Duodenal mucosa (tissue), 2 donors: ENCODE data around the gene EBF3.

Source experiments
- H3K27ac ChIP-seq: one replicate; pipeline ENCODE4 v1.7.0; 2013; ENCODE audit warnings: low read depth, low read length
- H3K27me3 ChIP-seq, 2 donors: one replicate each; pipeline ENCODE4 v1.7.0; 2013; ENCODE audit warnings: low read length in 2 of 2, control low read depth in 1 of 2; ENCODE audit not compliant: insufficient read depth in 2 of 2, control insufficient read depth in 1 of 2
- H3K36me3 ChIP-seq, 2 donors: one replicate each; pipeline ENCODE4 v1.7.0; 2013; ENCODE audit warnings: low read length in 2 of 2, control low read depth in 1 of 2; ENCODE audit not compliant: insufficient read depth in 2 of 2, control insufficient read depth in 1 of 2
- H3K4me1 ChIP-seq, 2 donors: one replicate each; pipeline ENCODE4 v1.7.0; 2013; ENCODE audit warnings: low read length in 2 of 2, control low read depth in 1 of 2; ENCODE audit not compliant: insufficient read depth in 2 of 2, control insufficient read depth in 1 of 2
- H3K4me3 ChIP-seq, 2 donors: one replicate each; pipeline ENCODE4 v1.7.0; 2013; ENCODE audit warnings: low read length in 2 of 2, low read depth in 1 of 2
- H3K9ac ChIP-seq, 2 donors: one replicate each; pipeline ENCODE4 v1.7.0; 2013; ENCODE audit warnings: low read length in 2 of 2, low read depth in 1 of 2
- H3K9me3 ChIP-seq, 2 donors: one replicate each; pipeline ENCODE4 v1.7.0; 2013; ENCODE audit warnings: low read length in 2 of 2, control low read depth in 1 of 2; ENCODE audit not compliant: control insufficient read depth in 1 of 2

Gene EBF3

DNA sequence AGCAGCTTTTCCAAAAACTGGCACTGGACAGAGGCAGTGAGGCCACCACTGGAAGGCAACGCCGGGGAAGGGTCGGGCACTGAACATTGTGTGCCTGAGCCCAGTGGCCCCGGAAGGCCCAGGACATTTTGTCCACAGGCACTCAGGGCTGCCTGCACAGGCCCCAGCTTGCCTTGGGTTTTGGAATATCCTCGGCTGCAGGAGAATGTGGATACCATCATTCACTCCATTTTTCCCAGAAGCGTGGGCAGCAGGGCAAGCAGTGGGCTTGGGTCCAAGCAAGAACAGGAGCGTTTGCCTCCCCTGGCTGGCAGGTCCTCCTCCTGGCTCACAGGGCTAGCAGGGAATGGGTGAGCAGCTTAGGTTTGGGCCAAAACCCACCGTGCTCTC lies 147.4 kb downstream of the EBF3 start:
- H3K27me3 ChIP-seq, result no peaks in the 10 kb centered on the region
- no peak overlapping the region for H3K4me3 ChIP-seq
- no peaks in the 10 kb centered on the region for H3K36me3 ChIP-seq
- no peaks in the 10 kb centered on the region for H3K9me3 ChIP-seq
- H3K9ac ChIP-seq, result no peak overlapping the region
- H3K4me1 ChIP-seq, result no peaks in the 10 kb centered on the region
- H3K27ac ChIP-seq, result no peak overlapping the region

DNA sequence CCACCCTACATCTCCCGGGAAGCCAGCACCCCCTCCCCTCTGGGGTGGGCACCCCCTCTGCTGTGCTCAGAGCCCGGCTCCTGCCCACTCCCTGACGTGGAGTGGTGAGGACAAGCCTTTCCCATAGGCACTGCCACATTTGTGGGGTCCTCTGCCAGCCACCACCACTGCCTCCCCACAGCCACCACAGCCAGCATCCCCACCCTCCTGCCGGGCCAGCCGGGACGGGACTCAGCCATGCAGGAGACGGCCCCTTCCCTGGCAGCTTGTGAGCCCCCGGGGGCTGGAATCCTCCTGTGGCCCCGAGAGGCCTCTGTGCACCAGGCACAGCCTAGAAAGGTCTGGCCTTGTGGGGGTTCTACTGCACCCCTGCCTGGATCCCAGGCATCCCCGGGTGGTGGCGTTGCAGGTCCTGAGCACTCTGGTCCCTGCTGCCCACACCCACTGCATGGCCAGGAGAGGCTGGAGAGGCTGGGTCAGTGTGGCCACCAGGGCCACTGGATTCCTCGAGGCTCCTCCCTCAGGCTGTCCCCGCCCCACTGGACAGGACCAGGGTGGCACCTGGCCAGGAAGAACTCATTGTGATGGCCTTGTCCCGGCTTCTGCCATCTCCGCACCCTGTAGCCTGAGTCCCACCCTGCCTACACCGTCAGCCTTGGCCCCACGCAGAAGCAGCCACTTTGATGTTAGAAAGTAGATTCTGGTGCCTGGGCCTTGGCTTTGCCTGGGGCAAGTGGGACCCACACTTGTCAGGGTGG lies 148.0 kb downstream of the EBF3 start:
- Histone ChIP-seq H3K9me3 (no peaks in the 10 kb centered on the region), H3K27ac (no peak overlapping the region), H3K36me3 (no peaks in the 10 kb centered on the region), H3K27me3 (no peaks in the 10 kb centered on the region), H3K4me3 (no peak overlapping the region), H3K9ac (no peak overlapping the region), H3K4me1 (no peaks in the 10 kb centered on the region)

DNA sequence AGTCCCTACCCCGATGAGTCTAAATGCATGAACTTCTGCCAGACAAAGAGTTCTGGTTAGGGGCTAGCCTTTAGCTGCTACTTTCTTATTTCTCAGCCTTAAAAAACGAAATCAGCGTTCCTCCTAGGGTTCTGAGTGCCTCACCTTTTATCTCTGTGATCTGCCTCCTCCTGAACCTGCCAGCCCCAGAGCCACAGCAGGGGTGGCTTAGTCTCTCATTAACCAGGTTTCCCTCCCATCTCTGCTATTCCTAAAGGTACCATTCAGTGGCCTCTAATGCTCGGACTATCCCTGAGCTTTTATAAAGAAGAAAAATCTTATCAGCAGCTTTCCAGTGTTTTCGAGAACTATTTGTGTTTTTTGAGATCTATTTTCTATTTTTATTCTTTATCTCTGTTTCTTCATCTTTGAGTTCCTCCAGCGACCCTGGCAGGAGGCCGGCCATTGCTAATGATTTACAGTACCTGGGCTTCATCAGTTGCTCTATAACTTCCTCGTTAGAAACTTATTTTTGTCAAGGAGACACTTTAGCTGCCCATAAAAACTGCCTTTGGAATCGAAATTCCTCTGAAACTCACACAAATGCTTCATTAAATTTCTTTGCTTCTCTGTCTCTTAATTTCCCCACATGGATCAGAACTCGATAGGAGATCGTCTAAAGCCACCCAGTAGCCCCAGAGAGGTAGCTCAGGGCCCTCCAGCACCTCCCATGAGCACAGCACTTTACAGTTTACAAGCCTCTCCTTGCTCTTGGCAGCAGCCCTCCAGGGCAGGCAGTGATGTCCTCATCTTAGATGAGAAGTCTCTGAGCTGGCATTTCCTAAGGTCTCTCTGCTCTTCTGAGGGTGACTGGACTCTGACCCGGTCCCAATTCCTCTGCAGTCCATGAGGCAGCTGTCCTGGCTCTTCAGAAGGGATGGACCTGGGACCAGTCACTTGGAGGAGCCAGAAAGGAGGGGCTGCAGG lies 149.1 kb downstream of the EBF3 start:
- Histone ChIP-seq H3K4me1 (no peaks in the 10 kb centered on the region), H3K9me3 (no peaks in the 10 kb centered on the region), H3K4me3 (no peak overlapping the region), H3K27me3 (no peaks in the 10 kb centered on the region), H3K36me3 (no peaks in the 10 kb centered on the region), H3K27ac (no peak overlapping the region), H3K9ac (no peak overlapping the region)

DNA sequence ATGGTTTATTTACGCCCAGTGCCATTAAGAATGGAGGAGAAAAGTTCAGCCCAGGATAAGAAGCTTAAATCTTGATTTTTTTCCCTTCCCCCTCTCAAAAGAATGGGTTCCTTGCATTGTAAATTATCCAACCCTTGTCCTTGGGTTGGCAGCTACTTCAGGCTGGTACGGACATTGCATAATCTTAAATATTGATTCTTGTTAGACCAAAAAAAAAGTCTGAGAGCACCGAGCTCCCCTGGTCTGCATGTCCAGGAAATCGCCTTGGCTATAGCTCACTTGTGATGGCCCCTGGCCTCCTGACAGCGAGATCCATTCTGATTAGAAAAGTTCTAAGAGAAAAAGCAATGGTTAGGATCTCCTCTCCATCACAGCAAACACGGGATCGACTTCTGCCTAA lies 151.7 kb downstream of the EBF3 start:
- H3K27ac ChIP-seq, result no peak overlapping the region
- H3K36me3 ChIP-seq, result no peaks in the 10 kb centered on the region
- no peaks in the 10 kb centered on the region for H3K4me1 ChIP-seq
- H3K27me3 ChIP-seq, result no peaks in the 10 kb centered on the region
- no peaks in the 10 kb centered on the region for H3K9me3 ChIP-seq
- H3K4me3 ChIP-seq, result no peak overlapping the region
- no peak overlapping the region for H3K9ac ChIP-seq

DNA sequence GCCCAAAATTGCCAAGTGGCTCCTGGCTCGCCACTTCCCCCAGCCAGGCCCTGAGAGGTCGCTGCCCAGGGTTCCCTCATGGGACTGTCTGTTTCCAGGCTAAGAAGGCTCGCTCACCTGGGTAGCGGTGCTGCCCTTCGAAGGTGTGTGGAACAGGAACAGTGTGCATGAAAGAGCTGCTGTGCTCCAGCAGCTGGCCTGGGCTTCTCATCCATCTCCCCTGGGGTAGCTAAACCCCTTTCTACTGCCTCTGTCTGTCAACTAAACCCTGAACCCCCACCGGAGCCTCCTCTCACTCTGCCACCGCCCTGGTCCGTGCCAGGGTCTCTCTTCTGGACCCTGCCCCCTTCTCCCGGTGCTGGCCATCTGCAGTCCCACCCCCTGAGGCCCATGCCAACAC lies 152.9 kb downstream of the EBF3 start:
- no peak overlapping the region for H3K9ac ChIP-seq
- H3K27me3 ChIP-seq, result no peaks in the 10 kb centered on the region
- no peak overlapping the region for H3K4me3 ChIP-seq
- no peak overlapping the region for H3K27ac ChIP-seq
- no peaks in the 10 kb centered on the region for H3K36me3 ChIP-seq
- no peaks in the 10 kb centered on the region for H3K9me3 ChIP-seq
- H3K4me1 ChIP-seq, result no peaks in the 10 kb centered on the region

DNA sequence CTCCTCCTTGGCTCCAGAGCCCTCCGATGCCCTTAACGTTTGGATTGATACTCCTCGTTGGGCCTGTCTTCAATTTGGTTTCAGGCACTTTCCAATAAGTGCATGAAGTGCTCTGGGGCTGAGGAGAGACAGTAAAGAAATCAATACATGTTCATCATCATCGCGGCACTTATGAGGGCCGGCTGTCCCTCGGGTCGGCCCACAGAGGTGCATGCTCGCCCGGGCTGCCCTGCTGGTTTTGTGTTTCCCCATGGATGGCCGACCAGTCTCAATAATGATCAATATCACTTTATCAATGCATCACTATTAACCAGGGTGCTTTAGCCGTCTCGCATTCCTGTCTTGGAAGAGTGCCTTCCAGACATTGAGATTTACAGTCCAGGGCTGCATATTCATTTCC lies 154.2 kb downstream of the EBF3 start:
- H3K36me3 ChIP-seq, result no peaks in the 10 kb centered on the region
- H3K27ac ChIP-seq, result no peak overlapping the region
- H3K4me1 ChIP-seq, result no peaks in the 10 kb centered on the region
- H3K27me3 ChIP-seq, result no peaks in the 10 kb centered on the region
- peaks cover 0 to 4% of the 10 kb centered on the region in 2 donors for H3K9me3 ChIP-seq
- no peak overlapping the region for H3K4me3 ChIP-seq
- no peak overlapping the region for H3K9ac ChIP-seq

DNA sequence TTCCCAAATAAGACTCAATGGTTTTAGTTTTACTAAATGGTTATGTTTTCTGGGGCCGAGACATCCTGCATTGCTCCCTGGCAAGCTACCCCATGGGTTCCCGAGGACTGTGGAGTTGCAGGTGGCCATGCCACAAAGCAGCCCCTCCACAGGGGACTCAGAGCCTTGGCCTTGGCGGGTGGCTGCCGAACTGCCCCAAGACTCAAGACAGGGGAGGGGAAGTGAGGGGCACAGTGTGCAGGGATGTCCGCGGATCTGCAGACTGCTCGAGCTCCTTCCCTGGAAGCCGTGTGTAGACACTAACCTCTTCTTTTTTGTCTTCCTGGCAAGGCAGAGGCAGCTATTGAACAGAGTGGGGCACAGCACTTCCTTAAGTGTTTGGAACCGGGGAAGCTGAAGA lies 154.6 kb downstream of the EBF3 start:
- peaks cover 0 to 4% of the 10 kb centered on the region in 2 donors for H3K9me3 ChIP-seq
- H3K27ac ChIP-seq, result no peak overlapping the region
- no peaks in the 10 kb centered on the region for H3K4me1 ChIP-seq
- H3K9ac ChIP-seq, result no peak overlapping the region
- no peaks in the 10 kb centered on the region for H3K36me3 ChIP-seq
- no peaks in the 10 kb centered on the region for H3K27me3 ChIP-seq
- H3K4me3 ChIP-seq, result no peak overlapping the region

DNA sequence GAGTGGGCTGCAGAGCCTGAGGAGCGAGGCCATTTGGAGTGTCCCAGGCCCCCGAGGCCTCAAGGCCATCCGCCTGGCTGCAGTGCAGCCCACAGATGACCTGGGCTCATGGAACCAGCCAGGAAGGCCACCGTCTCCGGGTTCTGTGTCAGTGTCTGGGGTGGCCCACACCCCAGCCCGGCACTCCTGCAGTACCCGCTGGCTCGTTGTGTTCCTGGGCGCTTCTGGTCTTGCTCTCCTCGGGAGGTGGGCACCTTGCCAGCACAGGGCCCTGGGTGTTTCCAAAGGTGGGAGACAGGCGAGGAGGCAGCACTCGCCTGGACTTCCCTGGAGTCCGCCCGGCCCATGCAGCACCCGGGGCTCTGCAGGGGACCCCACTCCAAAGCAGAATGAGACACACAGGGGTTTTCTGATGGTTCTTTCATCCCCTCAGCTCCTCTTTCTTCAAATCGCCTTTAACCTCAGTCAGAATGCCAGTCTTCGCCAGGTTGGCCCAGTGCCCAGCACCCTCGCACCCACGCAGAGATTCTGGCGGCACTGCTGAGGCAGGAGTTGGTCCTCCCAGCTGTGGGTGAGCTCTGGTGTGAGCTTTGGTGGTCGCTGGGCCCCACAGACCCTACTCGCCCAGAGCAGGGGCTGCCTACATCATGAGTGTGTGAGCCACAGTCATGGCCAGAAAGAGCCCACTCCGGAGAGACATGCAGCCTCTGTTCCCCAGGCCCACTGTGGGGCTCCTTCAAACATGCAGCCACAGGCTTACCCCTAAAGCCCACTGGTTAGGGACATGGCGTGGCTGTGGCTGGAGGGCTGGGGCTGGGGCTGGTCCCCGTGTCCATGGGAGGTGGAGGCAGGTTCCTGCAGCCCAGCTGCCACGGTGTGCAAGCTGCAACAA lies 155.7 kb downstream of the EBF3 start:
- Histone ChIP-seq H3K4me3 (no peak overlapping the region), H3K27ac (no peak overlapping the region), H3K9ac (no peak overlapping the region), H3K36me3 (no peaks in the 10 kb centered on the region), H3K27me3 (no peaks in the 10 kb centered on the region), H3K4me1 (no peaks in the 10 kb centered on the region), H3K9me3 (peaks cover 4 to 12% of the 10 kb centered on the region in 2 donors)

DNA sequence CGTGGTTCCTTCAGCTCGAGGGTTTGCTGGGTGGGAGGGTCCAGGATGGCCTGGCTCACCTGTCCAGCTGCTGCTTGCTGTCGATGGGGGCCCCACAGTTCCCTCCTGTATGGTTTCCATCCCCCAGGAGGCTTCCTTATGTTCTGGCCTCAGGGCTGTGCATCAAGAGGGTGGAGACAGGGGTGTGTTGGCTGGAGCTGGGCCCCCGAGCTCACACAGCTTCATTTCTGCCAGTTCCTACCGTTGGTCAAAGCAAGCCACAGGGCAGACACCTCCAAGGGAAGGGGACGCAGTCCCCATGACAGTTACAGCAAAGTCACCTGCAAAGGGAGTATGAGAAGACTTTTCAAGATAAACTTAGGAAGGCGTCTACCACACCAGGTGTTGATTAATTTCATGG lies 156.9 kb downstream of the EBF3 start:
- no peaks in the 10 kb centered on the region for H3K36me3 ChIP-seq
- H3K9ac ChIP-seq, result no peak overlapping the region
- H3K27ac ChIP-seq, result no peak overlapping the region
- no peak overlapping the region for H3K4me3 ChIP-seq
- H3K9me3 ChIP-seq, result peaks cover 13 to 15% of the 10 kb centered on the region in 2 donors
- H3K4me1 ChIP-seq, result no peaks in the 10 kb centered on the region
- H3K27me3 ChIP-seq, result no peaks in the 10 kb centered on the region
